GM23248 (cell line): ENCODE results near the gene PCDHA8.

Experiments
- EZH2 ChIP-seq: fragments of 200-600 bp; sonication (generic); IDR thresholded peaks from 2 replicates; pipeline ENCODE4 v1.6.1; 2018; ENCODE audit warnings: antibody characterized with exemption, mild to moderate bottlenecking; ENCODE audit not compliant: insufficient read depth, poor library complexity, severe bottlenecking
- EZH2phosphoT487 ChIP-seq: fragments of 200-600 bp; sonication (generic); IDR thresholded peaks from 2 replicates; pipeline ENCODE4 v1.6.1; 2018; ENCODE audit warnings: antibody characterized with exemption, moderate library complexity, mild to moderate bottlenecking, low read depth; ENCODE audit not compliant: insufficient read depth

DNA sequence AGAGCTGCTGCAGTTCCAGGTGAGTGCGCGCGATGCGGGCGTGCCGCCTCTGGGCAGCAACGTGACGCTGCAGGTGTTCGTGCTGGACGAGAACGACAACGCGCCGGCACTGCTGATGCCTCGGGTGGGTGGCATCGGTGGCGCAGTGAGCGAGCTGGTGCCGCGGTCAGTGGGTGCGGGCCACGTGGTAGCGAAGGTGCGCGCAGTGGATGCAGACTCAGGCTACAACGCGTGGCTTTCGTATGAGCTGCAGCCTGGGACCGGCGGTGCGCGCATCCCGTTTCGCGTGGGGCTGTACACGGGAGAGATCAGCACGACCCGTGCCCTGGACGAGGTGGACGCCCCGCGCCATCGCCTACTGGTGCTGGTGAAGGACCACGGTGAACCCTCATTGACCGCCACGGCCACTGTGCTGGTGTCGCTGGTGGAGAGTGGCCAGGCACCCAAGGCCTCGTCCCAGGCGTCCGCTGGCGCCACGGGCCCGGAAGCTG lies 38.2 kb upstream of the PCDHA8 start:
- no peak for TF ChIP-seq EZH2phosphoT487
- no peak for TF ChIP-seq EZH2
